Keratinocyte (primary cell): Measurements from ENCODE around the gene TERB1. TPM values are rescaled to one million over a fixed set of nuclear protein-coding genes. Genes with fewer than 3 reads are reported as not detected.
A peak's percentile ranks its signal among the peaks of the same experiment; 100 is the strongest.

Source experiments
- DNase-seq: peaks from one replicate; pipeline ENCODE4 v3.0.0-alpha.2; 2011; ENCODE audit warnings: low read depth, missing footprints, low spot score
- FAIRE-seq: peaks from 2 replicates; lab custom pipeline; 2011; peaks lifted over from hg19 to GRCh38; lab: Jason Lieb, UNC
- H2AFZ ChIP-seq: 2 replicates; pipeline ENCODE4 v1.6.0; 2012; ENCODE audit warnings: low read length, control low read depth, inconsistent platforms; ENCODE audit not compliant: control insufficient read depth
- H3K27ac ChIP-seq: 2 replicates; pipeline ENCODE4 v1.5.1; 2011; ENCODE audit warnings: low read length; ENCODE audit not compliant: control insufficient read depth, insufficient read depth
- H3K27me3 ChIP-seq: 3 replicates; pipeline ENCODE4 v1.6.0; 2011; ENCODE audit warnings: low read length; ENCODE audit not compliant: control insufficient read depth, insufficient read depth; ENCODE audit errors: extremely low read depth
- H3K36me3 ChIP-seq, 2 experiments: 2 replicates in 1 of 2; 3 replicates in 1 of 2; pipeline ENCODE4 v1.5.1; 2011; ENCODE audit warnings: low read length in 2 of 2, mild to moderate bottlenecking in 1 of 2; ENCODE audit not compliant: control insufficient read depth in 2 of 2, insufficient read depth in 2 of 2; ENCODE audit errors: extremely low read depth in 1 of 2
- H3K4me1 ChIP-seq: 3 replicates; pipeline ENCODE4 v1.5.1; 2011; ENCODE audit warnings: low read length; ENCODE audit not compliant: control insufficient read depth, insufficient read depth; ENCODE audit errors: extremely low read depth
- H3K4me2 ChIP-seq: 3 replicates; pipeline ENCODE4 v1.6.0; 2011; ENCODE audit warnings: low read depth, low read length; ENCODE audit not compliant: control insufficient read depth, insufficient read depth; ENCODE audit errors: extremely low read depth
- H3K4me3 ChIP-seq, 3 experiments: fragments of 200-600 bp in 1 of 3; sonication (generic) in 1 of 3; 2 replicates in 2 of 3; 3 replicates in 1 of 3; pipeline ENCODE4 v1.5.1; 2011 to 2016; ENCODE audit warnings: low read length in 3 of 3, mild to moderate bottlenecking in 3 of 3, control low read depth in 2 of 3, inconsistent platforms in 1 of 3, low read depth in 1 of 3, mixed read lengths in 1 of 3, mixed run types in 1 of 3, moderate library complexity in 1 of 3; ENCODE audit not compliant: control insufficient read depth in 2 of 3, insufficient read depth in 2 of 3; ENCODE audit errors: extremely low read depth in 1 of 3
- H3K79me2 ChIP-seq: 2 replicates; pipeline ENCODE4 v1.6.0; 2012; ENCODE audit warnings: low read length; ENCODE audit not compliant: control insufficient read depth, insufficient read depth
- H3K9ac ChIP-seq: 3 replicates; pipeline ENCODE4 v1.6.0; 2011; ENCODE audit warnings: low read length; ENCODE audit not compliant: control insufficient read depth, insufficient read depth; ENCODE audit errors: extremely low read depth
- H3K9me1 ChIP-seq: 3 replicates; pipeline ENCODE4 v1.6.0; 2011; ENCODE audit warnings: low read length; ENCODE audit not compliant: control insufficient read depth, insufficient read depth; ENCODE audit errors: extremely low read depth
- H3K9me3 ChIP-seq: 2 replicates; pipeline ENCODE4 v1.5.1; 2012; ENCODE audit warnings: low read depth, low read length; ENCODE audit not compliant: control insufficient read depth
- H4K20me1 ChIP-seq: 3 replicates; pipeline ENCODE4 v1.6.0; 2011; ENCODE audit warnings: low read length; ENCODE audit not compliant: control insufficient read depth, insufficient read depth; ENCODE audit errors: extremely low read depth
- CTCF ChIP-seq, 3 experiments: IDR thresholded peaks in 1 of 3; conservative IDR thresholded peaks in 1 of 3; optimal IDR thresholded peaks in 1 of 3; 2 replicates in 2 of 3; 3 replicates in 1 of 3; pipeline versions ENCODE3 to v1.5.1; 2011; ENCODE audit warnings: low read length in 3 of 3, mild to moderate bottlenecking in 3 of 3, moderate library complexity in 2 of 3, control low read depth in 1 of 3, inconsistent platforms in 1 of 3; ENCODE audit not compliant: insufficient read depth in 2 of 3; ENCODE audit errors: extremely low read depth in 1 of 3
- EZH2 ChIP-seq: IDR thresholded peaks from one replicate; pipeline ENCODE4 v1.6.1; 2012; ENCODE audit warnings: inconsistent platforms, mild to moderate bottlenecking, low read length, moderate library complexity
- dilution Hi-C: fragments of 300-500 bp; cut with MboI; formaldehyde crosslinking; loops from one replicate; pipeline ENCODE4 v1.7.0; 2020; ENCODE audit warnings: low sequenced_read_pairs; ENCODE audit not compliant: extremely low pct_ligation_motif_present
- polyA plus RNA-seq, 5 experiments: library from polyadenylated mRNA; depleted of rRNA in 3 of 5; stranded (reverse) in 3 of 5; stranded (forward) in 1 of 5; unstranded in 1 of 5; fragments of >200 nt; gene quantifications; 1 replicate in 1 of 5; 2 replicates in 3 of 5; 3 replicates in 1 of 5; pipeline versions ENCODE4 v1.2.1 to v1.2.3, GENCODE V29; 2011 to 2012; ENCODE audit warnings: missing spikeins in 2 of 5, low read depth in 1 of 5, low replicate concordance in 1 of 5

TERB1 gene
- polyA plus RNA-seq, 1 donor (not counting 4 experiments of a cell fraction or from before 2014, with no cell fraction given): 0.22 TPM

- dilution Hi-C loops: no loop called here
- no peak overlapping the region for H2AFZ ChIP-seq
- peaks cover 3% of the 10 kb centered on the region for H3K9me1 ChIP-seq
- H3K79me2 ChIP-seq: no peaks in the 10 kb centered on the region
- H3K4me2 ChIP-seq: no peak overlapping the region
- no peak for TF ChIP-seq CTCF (optimal IDR thresholded peaks at IDR 0.05 in 1 of 3, IDR thresholded peaks at IDR 0.05 in 1 of 3, conservative IDR thresholded peaks at IDR 0.05 in 1 of 3; ENCODE audit: extremely low read depth in 1 of 3, insufficient read depth in 2 of 3, low read length in 3 of 3)
- no peak for TF ChIP-seq EZH2
- peak overlapping the region in 1 of 3 experiments; percentile 40 for H3K4me3 ChIP-seq
- peak overlapping the region; percentile 59 for H3K27ac ChIP-seq
- peak overlapping the region; percentile 33 for H3K9ac ChIP-seq
- H3K27me3 ChIP-seq: no peaks in the 10 kb centered on the region
- peaks cover under 1% of the 10 kb centered on the region in 2 experiments for H3K36me3 ChIP-seq
- FAIRE-seq (peak; percentile 83), DNase-seq (no peak)
- peaks cover 38% of the 10 kb centered on the region for H3K4me1 ChIP-seq
- no peaks in the 10 kb centered on the region for H4K20me1 ChIP-seq
- H3K9me3 ChIP-seq: no peaks in the 10 kb centered on the region
Observed at GRCh38 chr16:66717776-66718175, 83.6 kb downstream of the TERB1 start.

- DNase-seq: no peak
Observed at GRCh38 chr16:66717112-66717675, 84.2 kb downstream of the TERB1 start.

More at GRCh38 chr16:66717112-66717675, 84.2 kb downstream of the TERB1 start:
- no peaks in the 10 kb centered on the region for H3K79me2 ChIP-seq
- H3K4me3 ChIP-seq: no peak overlapping the region
- no peak overlapping the region for H3K27ac ChIP-seq
- H3K9me1 ChIP-seq: peaks cover 3% of the 10 kb centered on the region
- dilution Hi-C loops: no loop called here
- peaks cover 38% of the 10 kb centered on the region for H3K4me1 ChIP-seq
- no peak overlapping the region for H2AFZ ChIP-seq
- no peak overlapping the region for H3K4me2 ChIP-seq
- no peaks in the 10 kb centered on the region for H3K9me3 ChIP-seq
- peak; percentile 36 for FAIRE-seq
- no peaks in the 10 kb centered on the region for H4K20me1 ChIP-seq
- TF ChIP-seq EZH2: no peak
- peak; percentile 37 to 55 (median 41) for TF ChIP-seq CTCF (optimal IDR thresholded peaks at IDR 0.05 in 1 of 3, IDR thresholded peaks at IDR 0.05 in 1 of 3, conservative IDR thresholded peaks at IDR 0.05 in 1 of 3; ENCODE audit: extremely low read depth in 1 of 3, insufficient read depth in 2 of 3, low read length in 3 of 3)
- H3K9ac ChIP-seq: no peak overlapping the region
- no peaks in the 10 kb centered on the region for H3K27me3 ChIP-seq
- H3K36me3 ChIP-seq: no peaks in the 10 kb centered on the region
